PC-3 (cell line): ENCODE data around the gene CREBRF.

ENCODE experiments used
- CTCF ChIP-seq: fragments of 300-600 bp; sonication (generic); conservative IDR thresholded peaks from 2 replicates; pipeline ENCODE4 v1.5.1; 2017; ENCODE audit warnings: antibody characterized with exemption, low read depth, mild to moderate bottlenecking, low read length
- EZH2 ChIP-seq: fragments of 300-600 bp; sonication (generic); IDR thresholded peaks from one replicate; pipeline ENCODE4 v1.6.1; 2017; ENCODE audit warnings: antibody characterized with exemption, mild to moderate bottlenecking, low read length; ENCODE audit not compliant: unreplicated experiment

- no peak for TF ChIP-seq CTCF
- TF ChIP-seq EZH2, result no peak
Measured at GRCh38 chr5:173180331-173180730, 124.2 kb downstream of the CREBRF start.
